SKM-1 (cell line): Measurements from ENCODE around the gene NANOS3.

Experiments
- DNase-seq: peaks from one replicate; lab custom pipeline; 2025; ENCODE audit not compliant: unreplicated experiment; lab: John Stamatoyannopoulos, UW

The NANOS3 gene

DNA sequence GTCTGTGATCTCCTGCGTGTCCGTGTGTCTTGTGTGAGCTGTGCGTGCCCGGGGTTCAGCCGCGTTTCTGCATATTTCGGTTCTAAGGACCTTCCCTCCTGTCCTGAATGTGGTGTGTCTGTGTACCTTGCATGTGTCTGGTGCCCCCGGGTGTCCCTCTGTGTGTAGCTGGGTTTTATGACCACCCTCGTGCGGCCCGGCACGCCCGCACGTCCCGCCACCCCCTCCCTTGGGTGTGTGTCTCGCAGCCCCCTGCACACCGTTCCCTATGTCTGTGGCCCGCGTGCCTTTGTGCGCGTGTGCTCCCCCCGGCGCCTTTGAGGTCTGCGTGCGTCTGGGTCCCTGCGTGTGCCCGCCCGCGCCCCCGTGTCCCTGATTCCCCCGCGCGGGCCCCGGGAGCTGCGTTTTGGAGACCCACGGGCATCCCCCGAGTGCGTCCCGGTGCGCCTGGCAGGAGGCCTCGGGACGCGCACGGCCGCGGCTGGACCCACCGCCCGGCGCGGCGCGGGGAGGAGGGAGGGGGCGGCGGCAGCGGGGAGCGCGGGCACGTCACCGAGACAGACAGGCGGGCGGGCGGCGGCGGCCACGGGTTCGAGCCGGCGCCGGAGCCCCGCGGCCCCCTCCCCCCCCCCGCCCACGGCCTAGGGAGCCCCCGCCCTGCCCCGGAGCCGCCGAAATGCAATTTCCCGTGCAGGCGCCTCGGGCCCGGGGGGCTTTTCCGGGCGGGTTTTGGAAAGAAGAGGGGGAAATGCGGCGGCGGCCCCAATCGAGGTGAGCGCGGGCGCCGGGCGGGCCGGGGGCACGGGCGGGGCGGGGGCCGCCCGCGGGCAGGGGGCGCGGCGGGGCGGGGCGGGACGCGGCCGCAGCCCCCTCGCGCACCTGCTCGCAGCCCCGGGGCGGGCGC lies 12.0 kb upstream of the NANOS3 start:
- no peak for DNase-seq

DNA sequence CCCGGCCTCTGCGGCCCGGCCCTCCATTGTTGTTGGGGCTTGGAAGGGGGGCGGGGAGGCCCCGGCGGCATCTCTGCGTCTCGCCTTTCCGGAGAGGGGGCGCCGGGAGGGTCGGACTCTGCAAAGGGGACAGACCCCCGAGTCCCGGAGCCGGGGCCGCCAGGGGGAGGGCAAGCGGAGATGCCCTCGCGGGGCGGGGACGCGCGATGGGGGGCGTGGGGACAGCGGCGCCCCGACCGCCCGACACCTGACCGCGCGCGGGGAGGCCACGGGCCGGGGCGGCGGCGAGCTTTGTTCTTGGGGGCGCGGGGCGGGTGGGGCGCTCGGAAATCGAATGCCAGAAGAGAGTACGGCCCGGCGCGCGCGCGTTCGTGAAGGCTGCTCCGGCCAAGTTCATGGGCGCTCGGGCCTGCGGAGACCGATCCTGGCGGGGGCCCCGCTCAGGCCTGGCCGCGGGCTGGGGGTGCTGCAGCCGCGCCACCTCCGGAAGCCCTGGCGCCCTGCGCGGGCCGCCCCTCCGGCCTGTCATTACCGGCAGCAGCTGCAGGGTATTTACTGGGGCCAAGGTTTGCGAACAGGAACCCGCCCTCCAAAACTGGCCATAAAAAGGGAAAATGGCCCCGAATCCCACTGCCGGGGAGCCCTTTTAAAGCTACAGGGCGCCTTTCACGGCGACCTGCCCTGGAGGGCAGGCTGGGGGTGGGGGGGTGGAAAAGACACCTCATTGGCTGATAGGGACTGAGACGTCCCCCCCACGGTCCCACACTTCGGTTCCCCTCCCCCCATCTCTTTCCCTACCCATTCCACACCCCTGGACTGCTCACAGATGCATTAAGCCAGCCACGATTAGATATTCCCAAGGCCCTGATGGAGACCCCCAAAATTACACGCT lies 11.1 kb upstream of the NANOS3 start:
- DNase-seq: no peak

DNA sequence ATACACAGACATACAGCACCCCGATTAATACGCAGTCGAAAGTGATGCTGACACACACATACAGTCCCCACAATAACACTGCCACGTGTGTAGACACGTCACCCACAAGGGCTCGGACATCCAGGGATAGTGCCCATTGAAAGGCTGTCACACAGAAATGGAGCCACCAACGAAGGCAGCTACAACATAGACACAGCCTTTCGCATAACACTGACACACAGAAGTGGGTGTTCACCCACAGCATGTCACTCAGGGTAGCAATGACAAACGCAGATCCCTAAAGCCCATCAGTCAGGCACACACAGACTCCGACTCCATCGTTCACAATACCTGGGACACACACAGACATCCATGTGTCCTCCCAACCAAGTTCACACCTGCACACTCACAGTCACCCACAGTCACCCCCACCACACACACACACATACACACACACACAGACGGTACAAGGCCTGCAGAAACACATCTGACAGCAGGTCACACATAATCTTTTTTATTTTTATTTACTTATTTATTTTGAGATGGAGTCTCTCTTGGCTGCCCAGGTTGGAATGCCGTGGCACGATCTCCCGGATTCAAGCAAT lies 10.4 kb upstream of the NANOS3 start:
- DNase-seq: no peak

DNA sequence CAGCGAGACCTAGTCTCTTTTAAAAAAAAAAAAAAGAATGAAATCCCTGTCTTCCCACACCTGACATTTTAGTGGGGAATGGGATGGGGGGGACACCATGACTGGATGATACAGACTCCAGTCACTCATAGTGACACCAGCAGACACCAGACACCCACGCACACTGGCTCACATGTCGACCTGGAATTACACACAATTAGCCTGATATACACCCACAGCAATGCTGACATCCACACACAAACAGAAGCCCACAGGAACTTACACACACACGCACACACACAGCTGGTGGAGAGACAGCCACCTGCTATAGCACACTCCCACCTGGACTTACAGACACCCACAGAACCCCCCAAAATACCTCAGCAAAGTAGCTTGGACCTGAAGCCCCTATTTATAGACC lies 8.3 kb upstream of the NANOS3 start:
- DNase-seq: no peak

DNA sequence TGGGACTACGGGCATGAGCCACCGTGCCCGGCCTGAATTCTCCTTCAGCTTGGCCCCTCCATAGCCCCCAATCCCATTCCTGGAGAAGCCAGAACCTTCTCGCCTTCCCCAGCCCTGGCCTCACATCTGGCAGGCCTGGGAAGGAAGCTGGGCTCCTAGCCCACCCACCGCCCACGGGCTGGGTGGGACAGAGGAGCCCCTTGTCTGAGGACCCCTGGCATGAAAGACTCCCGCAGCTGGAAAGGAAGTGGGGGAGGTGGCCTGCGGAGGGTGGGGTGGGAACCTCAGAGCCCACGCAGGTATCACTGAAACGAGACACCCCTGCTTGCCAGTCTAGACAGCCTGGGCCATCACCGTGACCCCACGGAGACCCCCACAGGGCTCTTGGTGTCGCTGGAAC lies 7.7 kb upstream of the NANOS3 start:
- DNase-seq: no peak

DNA sequence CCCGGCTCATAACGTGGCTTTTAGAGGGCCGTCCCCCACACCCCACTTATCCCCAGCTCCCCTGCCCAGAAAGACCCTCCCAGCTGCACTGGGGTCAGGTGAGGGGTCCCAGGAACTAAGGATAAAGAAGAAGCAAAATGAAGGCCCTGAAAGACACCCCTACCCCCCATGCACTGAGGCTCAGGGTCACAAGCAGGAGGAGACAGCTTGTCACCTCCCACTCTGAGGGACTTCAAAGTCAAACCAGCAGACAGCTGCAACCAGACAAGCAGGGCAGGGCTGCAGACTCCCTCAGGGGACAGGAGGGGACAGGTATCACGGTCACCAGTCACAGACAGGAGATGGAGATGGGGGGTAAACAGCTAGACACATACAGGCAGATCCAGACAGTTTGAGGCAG lies 6.1 kb upstream of the NANOS3 start:
- DNase-seq: no peak

DNA sequence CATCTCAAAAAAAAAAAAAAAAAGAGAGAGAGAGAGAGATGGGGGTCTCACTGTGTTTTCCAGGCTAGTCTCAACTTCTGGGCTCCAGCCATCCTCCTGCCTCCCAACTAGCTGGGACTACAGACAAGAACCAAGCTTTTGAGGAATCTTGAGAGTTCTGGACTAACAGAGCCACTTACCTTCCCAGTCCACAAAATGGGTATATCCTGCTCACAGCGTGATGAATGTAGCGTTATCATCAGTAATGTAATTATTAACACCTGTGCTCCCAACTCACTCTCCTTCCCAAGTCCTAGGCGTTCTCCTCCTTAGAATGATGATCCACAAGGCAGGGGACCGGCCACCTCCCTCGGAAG lies 4.6 kb upstream of the NANOS3 start:
- no peak for DNase-seq

DNA sequence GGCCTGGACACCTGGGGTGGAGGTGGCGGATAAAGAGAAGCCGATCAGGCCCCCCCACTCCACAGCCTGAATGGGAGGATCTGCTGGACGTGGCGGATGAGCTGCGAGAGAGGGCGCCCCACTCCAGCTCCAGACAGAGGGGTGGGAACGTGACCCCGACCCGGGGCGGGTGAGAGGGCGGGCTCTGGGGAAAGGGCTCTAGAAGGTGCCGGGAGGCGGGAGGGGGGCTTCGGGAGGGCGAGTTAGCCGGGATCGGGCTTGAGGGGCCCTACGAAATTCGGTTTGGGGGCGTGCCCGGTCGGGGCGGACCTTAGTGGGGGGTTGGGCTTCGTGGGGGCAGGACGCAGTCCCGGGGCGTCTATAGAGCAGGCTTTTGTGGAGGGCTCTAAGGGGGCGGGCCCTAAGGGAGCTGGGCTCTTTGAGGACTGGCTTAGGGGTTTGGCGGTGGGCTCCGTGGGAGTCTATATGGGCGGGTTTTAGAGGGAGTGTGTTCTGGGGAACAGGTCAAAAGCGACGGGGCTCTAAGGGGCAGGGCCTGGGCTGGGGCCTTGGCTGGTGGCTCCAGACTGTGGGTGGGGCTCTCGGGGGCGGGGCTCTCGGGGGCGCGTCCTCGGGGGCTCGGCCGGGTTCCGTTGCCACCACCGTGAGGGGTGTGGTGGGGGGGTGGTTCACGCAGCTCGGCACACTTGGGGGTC lies 4.1 kb upstream of the NANOS3 start:
- DNase-seq: no peak

DNA sequence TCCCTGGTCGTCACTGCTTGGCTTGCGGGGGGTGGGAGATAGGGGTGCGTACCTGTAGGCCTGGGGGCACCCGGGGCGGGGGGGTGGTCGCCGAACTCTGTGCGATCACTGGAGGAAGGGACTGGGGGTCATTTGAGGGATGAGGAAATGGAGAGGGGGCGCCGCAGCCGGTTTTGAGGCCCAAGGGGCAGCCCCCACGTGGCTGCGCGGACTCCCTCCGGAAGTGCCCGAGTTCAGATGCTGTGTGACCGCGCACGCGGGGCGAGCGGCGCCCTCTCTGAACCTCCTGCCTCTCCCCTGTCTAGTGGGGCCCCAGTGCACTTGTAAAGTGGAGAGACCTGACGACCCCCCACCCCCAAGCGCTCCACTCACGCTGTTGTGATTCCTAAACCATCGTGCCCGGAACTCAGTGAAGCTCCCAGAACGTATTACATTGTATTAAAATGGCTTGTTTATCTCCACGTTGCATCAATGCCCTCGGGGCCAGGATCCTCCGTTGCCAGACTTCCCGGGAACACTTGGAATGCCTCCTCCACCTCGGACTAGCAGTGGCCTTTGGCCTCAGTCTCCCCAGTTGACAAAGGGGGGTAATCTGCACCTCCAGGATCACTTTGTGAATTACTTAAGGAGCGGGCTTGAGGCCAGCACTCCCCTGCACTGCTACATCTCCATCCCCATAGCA lies 3.0 kb upstream of the NANOS3 start:
- no peak for DNase-seq

DNA sequence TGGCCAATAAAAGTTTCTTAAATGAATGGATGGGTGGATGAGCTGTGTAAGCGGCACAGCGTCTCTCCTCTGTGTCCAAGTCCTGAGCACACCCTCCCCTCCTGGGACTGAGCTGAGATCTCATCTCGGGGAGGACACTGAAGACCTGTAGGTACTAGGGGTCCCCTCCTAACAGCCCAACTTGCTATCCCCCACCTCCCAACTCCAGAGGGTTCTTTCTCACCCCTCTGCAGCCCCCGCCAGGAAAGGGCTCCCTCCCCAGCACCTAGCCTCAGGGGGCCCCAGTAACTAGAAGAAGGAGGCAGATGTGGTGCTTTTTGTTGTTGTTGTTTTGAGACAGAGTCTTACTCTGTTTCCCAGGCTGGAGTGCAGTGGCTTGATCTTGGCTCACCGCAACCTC lies 1.1 kb upstream of the NANOS3 start:
- DNase-seq: no peak

DNA sequence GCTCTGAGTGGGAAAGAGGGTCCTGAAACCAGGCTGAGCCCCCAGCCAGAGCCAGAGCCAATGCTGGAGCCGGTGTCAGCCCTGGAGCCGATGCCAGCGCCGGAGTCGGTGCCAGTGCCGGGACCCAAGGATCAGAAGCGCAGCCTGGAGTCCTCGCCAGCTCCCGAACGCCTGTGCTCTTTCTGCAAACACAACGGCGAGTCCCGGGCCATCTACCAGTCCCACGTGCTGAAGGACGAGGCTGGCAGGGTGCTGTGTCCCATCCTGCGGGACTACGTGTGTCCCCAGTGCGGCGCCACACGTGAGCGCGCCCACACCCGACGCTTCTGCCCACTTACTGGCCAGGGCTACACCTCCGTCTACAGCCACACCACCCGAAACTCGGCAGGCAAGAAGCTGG lies 369 bp downstream of the NANOS3 start:
- no peak for DNase-seq

DNA sequence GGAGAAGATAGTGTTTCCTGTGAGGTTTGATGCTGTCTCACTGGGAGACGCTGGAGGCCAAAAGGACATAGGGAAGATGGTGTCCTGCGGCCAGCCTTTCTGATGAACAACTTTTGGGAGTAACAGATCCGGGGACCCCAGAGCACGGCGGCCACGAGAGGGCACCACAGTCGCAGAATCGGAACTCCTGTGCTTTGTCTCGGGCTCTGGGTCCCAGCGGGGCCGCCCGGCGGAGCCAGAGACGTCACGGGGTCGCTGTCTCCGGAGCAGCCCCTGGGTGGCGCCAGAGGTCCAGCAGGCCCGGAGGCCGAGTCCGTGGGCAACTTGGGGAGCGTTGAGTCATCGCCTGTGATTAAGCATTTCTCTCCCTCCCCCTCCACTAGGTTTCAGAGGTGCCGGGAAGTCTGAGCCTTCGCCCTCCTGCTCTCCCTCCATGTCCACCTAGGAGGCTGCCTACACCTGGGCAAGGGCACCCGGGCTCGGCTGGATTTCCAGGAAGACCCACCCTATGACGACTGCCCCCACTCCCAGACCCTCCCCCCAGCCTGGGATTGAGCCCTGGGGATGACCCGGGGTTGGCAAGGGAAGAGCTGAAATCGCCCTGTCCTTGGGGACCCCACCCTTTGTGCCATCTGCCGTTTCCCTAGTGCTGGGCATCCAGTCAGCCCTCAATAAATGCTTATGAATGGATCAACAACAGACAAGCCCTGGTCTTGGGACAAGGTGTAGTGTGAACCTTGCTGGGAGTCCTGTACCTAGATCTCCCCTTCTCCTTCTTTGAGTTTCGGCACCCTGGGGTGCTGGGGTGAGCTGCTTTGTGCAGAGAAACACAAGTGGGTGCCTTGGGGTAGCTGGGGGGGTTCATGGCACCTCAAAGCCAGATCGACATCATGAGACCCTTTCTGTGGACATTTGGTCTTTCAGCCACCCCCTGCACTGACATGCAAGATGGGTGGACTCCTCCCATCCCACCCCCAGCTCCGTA lies 3.4 kb downstream of the NANOS3 start:
- peak; percentile 98 for DNase-seq

DNA sequence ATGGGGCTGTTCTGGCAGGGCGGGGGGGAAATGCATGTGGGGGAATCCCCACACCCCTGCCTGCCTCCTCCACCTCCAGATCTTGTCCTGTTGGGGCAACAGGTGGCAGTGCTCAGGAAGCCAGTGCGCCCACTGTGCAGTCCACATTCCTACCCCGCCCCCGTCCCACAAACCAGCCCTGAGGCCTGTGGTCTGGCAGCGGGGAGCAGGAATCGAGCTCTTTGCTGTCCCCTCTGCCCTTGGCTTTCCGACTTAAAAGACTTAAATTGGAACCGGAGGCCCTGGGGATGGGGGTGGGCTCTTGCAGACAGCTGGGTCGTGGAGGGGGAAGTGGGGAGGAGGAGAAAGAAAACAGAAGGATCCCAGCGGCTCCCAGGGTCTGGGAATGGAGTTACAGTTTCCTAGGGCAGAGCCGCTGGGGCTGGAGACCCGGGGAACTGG lies 4.3 kb downstream of the NANOS3 start:
- DNase-seq: no peak

DNA sequence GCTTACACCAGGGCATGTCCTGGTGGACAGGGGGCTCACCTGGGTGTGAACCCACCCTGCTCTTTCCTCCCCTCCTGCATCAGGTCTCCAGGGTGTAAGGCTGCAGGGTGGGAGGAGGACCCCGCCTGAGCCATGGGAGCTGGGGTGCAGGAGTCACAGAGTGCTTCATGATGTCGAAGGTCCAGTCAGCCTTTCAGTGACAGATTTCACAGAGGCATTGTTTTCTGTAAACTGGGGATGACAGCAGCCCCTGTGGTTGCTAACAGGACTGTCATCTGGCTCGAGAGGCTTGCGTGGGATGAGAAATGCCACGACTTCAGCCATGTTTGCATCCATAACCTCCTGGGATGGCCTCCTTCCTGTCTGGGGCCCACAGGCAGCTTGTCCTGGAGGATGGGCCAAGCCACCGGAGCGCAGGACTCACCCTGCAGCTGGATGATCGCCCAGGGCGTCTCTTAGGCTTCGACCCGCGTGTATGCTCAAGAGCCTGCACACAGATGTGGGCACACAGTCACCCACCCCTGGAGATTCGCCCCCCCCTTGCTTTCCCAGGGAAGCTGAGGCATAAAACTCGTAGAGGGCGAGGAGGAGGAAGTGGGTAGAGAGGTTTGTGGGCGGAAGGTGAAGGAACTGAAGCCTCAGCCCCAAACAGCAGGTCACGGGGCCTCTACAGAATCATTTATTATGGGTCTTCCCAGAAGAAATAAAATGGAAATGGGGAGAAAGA lies 4.9 kb downstream of the NANOS3 start:
- peak; percentile 41 for DNase-seq

DNA sequence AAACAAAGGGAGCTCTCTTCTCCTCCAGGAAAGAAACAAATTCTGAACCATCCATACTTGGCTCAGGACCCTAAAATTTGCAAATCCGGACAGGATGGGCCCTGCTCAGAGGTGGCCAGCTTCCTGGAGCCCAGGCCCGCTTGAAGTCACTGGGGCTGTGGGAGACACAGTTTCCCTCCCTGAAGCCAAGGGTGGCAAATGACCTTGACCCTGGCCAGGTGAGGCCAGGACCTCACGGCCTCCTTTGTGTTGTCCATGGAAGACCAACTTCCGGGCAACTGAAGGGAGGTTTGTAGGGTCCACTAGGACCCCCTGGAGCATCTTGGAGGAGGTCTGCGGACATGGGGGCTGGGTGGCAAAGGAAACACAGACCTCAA lies 5.5 kb downstream of the NANOS3 start:
- DNase-seq: no peak

DNA sequence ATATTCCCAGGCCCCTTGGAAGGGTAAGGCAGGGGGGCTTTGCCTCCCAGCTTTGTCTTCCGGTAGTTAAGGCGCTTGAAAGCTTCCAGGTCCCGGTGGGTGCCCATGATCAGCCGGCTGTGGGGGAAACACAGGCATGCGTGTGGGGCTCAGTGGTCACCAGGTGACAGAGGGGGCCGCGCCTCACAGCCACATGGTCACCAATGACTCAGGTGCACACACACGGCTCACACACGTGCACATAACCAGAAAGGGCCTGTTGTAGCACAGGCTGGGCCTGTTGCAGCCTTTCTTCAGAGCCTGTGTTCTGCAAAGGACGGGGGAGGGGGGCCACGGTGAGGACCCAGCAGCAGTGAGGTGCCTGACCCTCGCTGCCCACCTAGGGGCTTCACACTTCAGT lies 5.9 kb downstream of the NANOS3 start:
- no peak for DNase-seq

DNA sequence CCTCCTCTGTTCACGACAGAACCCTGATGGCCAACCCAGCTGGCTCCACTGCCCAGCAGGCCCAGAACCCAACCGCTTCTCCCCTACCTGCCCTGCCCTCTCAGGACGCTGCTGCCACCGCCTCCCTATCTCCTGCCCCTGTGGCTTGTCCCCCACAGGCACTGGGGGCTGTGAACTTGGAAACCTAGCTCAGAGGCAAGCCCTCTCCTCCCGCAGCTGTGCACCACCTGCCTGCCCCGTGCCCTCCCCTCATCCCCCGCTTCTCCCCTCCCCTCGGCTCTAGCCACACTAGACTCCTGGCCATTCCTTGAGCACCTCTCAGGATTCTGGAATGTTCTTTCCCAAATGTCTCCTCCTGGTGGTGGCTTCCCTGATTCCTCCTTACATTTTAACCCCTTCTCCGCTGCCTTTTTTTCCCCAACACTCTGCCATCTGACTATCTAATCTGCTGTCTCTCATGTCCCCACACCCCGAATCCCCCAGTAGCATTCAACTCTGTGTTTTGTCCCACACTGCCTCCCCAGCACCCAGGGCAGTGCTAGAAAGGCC lies 6.7 kb downstream of the NANOS3 start:
- DNase-seq: no peak

DNA sequence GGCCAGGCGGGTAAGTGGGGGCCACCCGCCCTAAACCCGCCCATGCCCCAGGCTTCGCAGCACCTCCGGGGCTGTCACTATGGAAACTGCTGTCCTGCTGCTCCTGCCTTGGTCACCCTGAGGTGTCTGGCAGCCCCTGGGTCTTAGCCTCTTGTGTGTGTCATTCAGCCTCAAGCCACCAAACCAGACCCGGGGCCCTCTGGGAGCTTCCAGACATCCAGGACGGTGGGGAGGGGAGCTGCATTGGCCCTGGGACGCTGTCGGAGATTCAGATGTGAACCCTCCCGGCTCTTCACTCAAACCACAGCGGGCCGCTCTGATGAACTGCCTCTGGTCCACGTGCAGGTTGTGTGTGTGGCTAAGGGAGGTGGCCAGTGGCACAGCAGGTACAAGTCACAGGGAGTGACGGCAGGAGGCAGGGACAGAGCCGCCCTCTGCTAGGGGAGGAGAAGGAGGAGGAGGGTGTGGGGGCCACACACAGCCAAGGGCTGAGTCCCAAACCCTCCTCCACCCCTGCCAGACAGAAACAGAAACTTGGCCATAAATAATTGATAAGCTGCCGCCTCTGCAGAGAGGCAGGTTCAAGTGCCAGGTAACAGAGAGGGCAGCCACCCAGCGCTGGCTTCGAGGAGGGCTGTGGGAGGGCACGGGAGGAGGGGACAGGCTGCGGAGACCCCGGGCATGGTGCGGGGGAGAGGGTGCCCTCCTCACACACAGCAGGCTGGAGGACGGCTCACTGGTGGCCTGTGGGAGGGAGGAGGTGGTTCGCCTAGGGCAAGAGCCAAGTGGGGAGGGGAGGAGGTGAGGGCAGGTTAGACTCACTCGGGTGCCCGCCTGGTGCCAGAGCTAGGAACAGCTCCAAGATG lies 8.0 kb downstream of the NANOS3 start:
- no peak for DNase-seq
